Measurements from ENCODE around the gene LCN15. TPM values are rescaled to one million over a fixed set of nuclear protein-coding genes. Genes with fewer than 3 reads are reported as not detected.

Gene LCN15
- total and polyA plus RNA-seq, 4 donors, result not detected

DNA sequence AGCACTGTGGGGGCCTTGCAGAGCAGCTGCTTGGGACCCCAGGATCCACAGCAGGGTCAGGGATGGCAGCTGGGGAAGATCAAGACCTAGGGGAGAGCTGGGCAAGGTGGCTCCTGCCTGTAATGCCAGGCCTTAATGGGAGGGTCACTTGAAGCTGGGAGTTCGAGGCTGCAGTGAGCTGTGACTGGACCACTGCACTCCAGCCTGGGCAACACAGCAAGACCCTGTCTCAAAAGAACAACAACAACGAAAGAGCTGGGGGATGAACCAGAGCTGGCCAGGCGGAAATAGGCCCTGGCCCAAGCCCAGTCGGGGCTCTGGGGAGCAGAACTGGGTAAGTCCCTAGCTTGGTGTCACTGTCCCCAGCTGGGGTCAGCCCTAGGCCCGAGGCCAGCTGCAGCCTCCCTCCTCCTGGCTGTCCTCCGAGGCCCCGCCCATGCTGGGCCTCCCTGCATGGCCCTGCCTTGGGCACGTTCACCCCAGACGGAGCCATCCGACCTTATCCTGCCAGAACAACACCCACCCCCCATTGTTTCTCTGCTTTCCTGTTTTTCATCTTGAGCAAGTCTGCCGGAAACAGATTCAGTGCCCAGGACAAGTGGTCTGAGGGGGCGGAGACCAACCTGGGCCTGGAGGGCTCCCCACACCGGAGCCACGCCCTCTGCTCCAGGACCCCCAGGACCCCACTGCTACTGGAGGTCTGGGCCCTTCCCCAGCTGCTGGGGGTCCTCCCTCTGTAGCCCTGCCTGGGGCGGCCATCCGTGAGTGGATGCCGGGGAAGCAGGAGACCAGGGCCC is 50.0 kb downstream of the LCN15 start:
- DNase-seq (ENCODE audit: low spot score), result no peak
- Histone ChIP-seq H3K27me3 (ENCODE audit: control insufficient read depth in 4 of 4, insufficient read depth in 4 of 4, low read length in 3 of 4) (no peaks in the 10 kb centered on the region), H3K9me3 (ENCODE audit: control insufficient read depth in 4 of 4, low read length in 3 of 4) (no peaks in the 10 kb centered on the region), H3K9ac (ENCODE audit: low read depth in 1 of 2, low read length in 2 of 2) (no peak overlapping the region), H3K36me3 (ENCODE audit: control insufficient read depth in 4 of 4, insufficient read depth in 3 of 4, low read depth in 1 of 4, low read length in 3 of 4) (no peaks in the 10 kb centered on the region), H3K4me1 (ENCODE audit: control insufficient read depth in 4 of 4, insufficient read depth in 4 of 4, low read length in 3 of 4) (peaks cover 4 to 21% (median 15%) of the 10 kb centered on the region in 4 donors), H3K4me3 (ENCODE audit: low read depth in 1 of 3, low read length in 3 of 3) (no peak overlapping the region), H3K27ac (ENCODE audit: low read depth in 1 of 2, low read length in 2 of 2) (peak overlapping the region; percentile 33 to 46)
- TF ChIP-seq, protein P1, sequence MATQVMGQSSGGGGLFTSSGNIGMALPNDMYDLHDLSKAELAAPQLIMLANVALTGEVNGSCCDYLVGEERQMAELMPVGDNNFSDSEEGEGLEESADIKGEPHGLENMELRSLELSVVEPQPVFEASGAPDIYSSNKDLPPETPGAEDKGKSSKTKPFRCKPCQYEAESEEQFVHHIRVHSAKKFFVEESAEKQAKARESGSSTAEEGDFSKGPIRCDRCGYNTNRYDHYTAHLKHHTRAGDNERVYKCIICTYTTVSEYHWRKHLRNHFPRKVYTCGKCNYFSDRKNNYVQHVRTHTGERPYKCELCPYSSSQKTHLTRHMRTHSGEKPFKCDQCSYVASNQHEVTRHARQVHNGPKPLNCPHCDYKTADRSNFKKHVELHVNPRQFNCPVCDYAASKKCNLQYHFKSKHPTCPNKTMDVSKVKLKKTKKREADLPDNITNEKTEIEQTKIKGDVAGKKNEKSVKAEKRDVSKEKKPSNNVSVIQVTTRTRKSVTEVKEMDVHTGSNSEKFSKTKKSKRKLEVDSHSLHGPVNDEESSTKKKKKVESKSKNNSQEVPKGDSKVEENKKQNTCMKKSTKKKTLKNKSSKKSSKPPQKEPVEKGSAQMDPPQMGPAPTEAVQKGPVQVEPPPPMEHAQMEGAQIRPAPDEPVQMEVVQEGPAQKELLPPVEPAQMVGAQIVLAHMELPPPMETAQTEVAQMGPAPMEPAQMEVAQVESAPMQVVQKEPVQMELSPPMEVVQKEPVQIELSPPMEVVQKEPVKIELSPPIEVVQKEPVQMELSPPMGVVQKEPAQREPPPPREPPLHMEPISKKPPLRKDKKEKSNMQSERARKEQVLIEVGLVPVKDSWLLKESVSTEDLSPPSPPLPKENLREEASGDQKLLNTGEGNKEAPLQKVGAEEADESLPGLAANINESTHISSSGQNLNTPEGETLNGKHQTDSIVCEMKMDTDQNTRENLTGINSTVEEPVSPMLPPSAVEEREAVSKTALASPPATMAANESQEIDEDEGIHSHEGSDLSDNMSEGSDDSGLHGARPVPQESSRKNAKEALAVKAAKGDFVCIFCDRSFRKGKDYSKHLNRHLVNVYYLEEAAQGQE (IDR thresholded peaks at IDR 0.05), result no peak
- TF ChIP-seq JUND (IDR thresholded peaks at IDR 0.05), result no peak
- TF ChIP-seq RXRA (IDR thresholded peaks at IDR 0.05), result peak; percentile 23 to 33
- peak; percentile 73 for TF ChIP-seq NR2F2 (IDR thresholded peaks at IDR 0.05)
- peak; percentile 21 for TF ChIP-seq SP1 (IDR thresholded peaks at IDR 0.05)
- WGBS, result 64% methylated on average over 17 of the region's 17 CpGs

DNA sequence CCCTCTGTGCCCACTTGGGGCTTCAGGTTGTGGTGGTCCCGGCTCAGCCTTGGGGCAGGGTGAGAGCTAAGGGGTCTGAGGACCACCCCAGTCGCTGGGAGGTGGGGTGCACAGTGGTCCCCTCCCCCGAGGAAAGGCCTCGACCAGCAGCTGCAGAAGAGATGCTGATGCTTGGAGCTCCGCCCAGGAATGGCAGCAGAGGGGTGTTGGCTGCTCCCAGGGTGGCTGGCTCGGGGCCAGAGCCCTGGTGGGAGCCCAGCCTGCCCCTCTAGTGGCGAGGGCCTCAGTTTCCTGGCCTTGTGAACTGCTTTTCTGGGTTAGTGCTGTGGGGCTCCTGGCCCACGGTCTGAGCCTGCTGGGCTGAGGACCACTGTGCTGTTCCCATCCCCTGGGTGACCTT is 50.8 kb downstream of the LCN15 start:
- H3K27ac ChIP-seq (ENCODE audit: low read depth in 1 of 2, low read length in 2 of 2), result peak overlapping the region; percentile 31 to 46
- H3K9ac ChIP-seq (ENCODE audit: low read depth in 1 of 2, low read length in 2 of 2), result no peak overlapping the region
- no peak for DNase-seq (ENCODE audit: low spot score)

More for the DNA sequence above, 50.8 kb downstream of the LCN15 start:
- Histone ChIP-seq H3K27me3 (ENCODE audit: control insufficient read depth in 4 of 4, insufficient read depth in 4 of 4, low read length in 3 of 4) (no peaks in the 10 kb centered on the region), H3K9me3 (ENCODE audit: control insufficient read depth in 4 of 4, low read length in 3 of 4) (no peaks in the 10 kb centered on the region), H3K4me1 (ENCODE audit: control insufficient read depth in 4 of 4, insufficient read depth in 4 of 4, low read length in 3 of 4) (peaks cover 4 to 17% (median 14%) of the 10 kb centered on the region in 4 donors), H3K4me3 (ENCODE audit: low read depth in 1 of 3, low read length in 3 of 3) (no peak overlapping the region), H3K36me3 (ENCODE audit: control insufficient read depth in 4 of 4, insufficient read depth in 3 of 4, low read depth in 1 of 4, low read length in 3 of 4) (no peaks in the 10 kb centered on the region)
- TF ChIP-seq, protein P2, sequence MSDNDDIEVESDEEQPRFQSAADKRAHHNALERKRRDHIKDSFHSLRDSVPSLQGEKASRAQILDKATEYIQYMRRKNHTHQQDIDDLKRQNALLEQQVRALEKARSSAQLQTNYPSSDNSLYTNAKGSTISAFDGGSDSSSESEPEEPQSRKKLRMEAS (IDR thresholded peaks at IDR 0.05), result no peak
- TF ChIP-seq, protein P3, sequence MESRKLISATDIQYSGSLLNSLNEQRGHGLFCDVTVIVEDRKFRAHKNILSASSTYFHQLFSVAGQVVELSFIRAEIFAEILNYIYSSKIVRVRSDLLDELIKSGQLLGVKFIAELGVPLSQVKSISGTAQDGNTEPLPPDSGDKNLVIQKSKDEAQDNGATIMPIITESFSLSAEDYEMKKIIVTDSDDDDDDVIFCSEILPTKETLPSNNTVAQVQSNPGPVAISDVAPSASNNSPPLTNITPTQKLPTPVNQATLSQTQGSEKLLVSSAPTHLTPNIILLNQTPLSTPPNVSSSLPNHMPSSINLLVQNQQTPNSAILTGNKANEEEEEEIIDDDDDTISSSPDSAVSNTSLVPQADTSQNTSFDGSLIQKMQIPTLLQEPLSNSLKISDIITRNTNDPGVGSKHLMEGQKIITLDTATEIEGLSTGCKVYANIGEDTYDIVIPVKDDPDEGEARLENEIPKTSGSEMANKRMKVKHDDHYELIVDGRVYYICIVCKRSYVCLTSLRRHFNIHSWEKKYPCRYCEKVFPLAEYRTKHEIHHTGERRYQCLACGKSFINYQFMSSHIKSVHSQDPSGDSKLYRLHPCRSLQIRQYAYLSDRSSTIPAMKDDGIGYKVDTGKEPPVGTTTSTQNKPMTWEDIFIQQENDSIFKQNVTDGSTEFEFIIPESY (IDR thresholded peaks at IDR 0.05), result no peak
- TF ChIP-seq NR2F2 (IDR thresholded peaks at IDR 0.05) (no peak), HNF4A (conservative IDR thresholded peaks at IDR 0.05) (no peak), YY1 (IDR thresholded peaks at IDR 0.05) (no peak), RAD21 (IDR thresholded peaks at IDR 0.05) (no peak), RXRA (IDR thresholded peaks at IDR 0.05) (no peak), FOXA2 (IDR thresholded peaks at IDR 0.05) (no peak), EGR1 (IDR thresholded peaks at IDR 0.05; ENCODE audit: low read depth in 2 of 2) (no peak), HNF4G (IDR thresholded peaks at IDR 0.05) (no peak), GABPA (IDR thresholded peaks at IDR 0.05 in 1 of 2, conservative IDR thresholded peaks at IDR 0.05 in 1 of 2) (no peak), FOXA1 (IDR thresholded peaks at IDR 0.05) (no peak), TAF1 (conservative IDR thresholded peaks at IDR 0.05) (no peak)
- TF ChIP-seq, protein P4, sequence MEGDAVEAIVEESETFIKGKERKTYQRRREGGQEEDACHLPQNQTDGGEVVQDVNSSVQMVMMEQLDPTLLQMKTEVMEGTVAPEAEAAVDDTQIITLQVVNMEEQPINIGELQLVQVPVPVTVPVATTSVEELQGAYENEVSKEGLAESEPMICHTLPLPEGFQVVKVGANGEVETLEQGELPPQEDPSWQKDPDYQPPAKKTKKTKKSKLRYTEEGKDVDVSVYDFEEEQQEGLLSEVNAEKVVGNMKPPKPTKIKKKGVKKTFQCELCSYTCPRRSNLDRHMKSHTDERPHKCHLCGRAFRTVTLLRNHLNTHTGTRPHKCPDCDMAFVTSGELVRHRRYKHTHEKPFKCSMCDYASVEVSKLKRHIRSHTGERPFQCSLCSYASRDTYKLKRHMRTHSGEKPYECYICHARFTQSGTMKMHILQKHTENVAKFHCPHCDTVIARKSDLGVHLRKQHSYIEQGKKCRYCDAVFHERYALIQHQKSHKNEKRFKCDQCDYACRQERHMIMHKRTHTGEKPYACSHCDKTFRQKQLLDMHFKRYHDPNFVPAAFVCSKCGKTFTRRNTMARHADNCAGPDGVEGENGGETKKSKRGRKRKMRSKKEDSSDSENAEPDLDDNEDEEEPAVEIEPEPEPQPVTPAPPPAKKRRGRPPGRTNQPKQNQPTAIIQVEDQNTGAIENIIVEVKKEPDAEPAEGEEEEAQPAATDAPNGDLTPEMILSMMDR (IDR thresholded peaks at IDR 0.05; ENCODE audit: low read depth, low read length, missing input control), result no peak
- TF ChIP-seq, protein P1 (IDR thresholded peaks at IDR 0.05), result no peak
- 66% methylated on average over 8 of the region's 8 CpGs for WGBS

Measured in liver (tissue), 9 donors.